Kidney epithelial cell (primary cell): ENCODE data around the gene RAC2. TPM values are rescaled to one million over a fixed set of nuclear protein-coding genes. Genes with fewer than 3 reads are reported as not detected.
A peak's percentile ranks its signal among the peaks of the same experiment; 100 is the strongest.

ENCODE experiments used
- DNase-seq: peaks from one replicate; pipeline ENCODE4 v3.0.0-alpha.2; 2010; ENCODE audit warnings: low read depth
- H3K27me3 ChIP-seq: 2 replicates; pipeline ENCODE4 v1.6.0; 2011; ENCODE audit warnings: low read length; ENCODE audit not compliant: control insufficient read depth, insufficient read depth
- H3K36me3 ChIP-seq: 2 replicates; pipeline ENCODE4 v1.5.1; 2011; ENCODE audit warnings: low read length; ENCODE audit not compliant: control insufficient read depth, insufficient read depth
- H3K4me3 ChIP-seq: 2 replicates; pipeline ENCODE4 v1.5.1; 2011; ENCODE audit warnings: low read depth, mild to moderate bottlenecking, control low read depth, low read length
- total RNA-seq: library from RNA; depleted of rRNA; stranded (reverse); fragments of >200 nt; gene quantifications from 2 replicates; pipeline ENCODE4 v1.2.3, GENCODE V29; 2015
- TF ChIP-seq, protein P1 (sequence below): IDR thresholded peaks from 2 replicates; pipeline ENCODE4 v1.5.1; 2011; ENCODE audit warnings: mild to moderate bottlenecking, moderate library complexity, low read length, control low read depth, inconsistent platforms; ENCODE audit not compliant: insufficient read depth, poor library complexity, severe bottlenecking

The RAC2 gene
- total RNA-seq, 1 donor from 2014 or later = 24.0 TPM

GRCh38 chr22:37284126-37284804 lies 40.2 kb upstream of the RAC2 start:
- no peaks in the 10 kb centered on the region for H3K36me3 ChIP-seq
- no peaks in the 10 kb centered on the region for H3K27me3 ChIP-seq
- TF ChIP-seq, protein P1, sequence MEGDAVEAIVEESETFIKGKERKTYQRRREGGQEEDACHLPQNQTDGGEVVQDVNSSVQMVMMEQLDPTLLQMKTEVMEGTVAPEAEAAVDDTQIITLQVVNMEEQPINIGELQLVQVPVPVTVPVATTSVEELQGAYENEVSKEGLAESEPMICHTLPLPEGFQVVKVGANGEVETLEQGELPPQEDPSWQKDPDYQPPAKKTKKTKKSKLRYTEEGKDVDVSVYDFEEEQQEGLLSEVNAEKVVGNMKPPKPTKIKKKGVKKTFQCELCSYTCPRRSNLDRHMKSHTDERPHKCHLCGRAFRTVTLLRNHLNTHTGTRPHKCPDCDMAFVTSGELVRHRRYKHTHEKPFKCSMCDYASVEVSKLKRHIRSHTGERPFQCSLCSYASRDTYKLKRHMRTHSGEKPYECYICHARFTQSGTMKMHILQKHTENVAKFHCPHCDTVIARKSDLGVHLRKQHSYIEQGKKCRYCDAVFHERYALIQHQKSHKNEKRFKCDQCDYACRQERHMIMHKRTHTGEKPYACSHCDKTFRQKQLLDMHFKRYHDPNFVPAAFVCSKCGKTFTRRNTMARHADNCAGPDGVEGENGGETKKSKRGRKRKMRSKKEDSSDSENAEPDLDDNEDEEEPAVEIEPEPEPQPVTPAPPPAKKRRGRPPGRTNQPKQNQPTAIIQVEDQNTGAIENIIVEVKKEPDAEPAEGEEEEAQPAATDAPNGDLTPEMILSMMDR = no peak
- no peak for DNase-seq
- H3K4me3 ChIP-seq = no peak overlapping the region

DNA sequence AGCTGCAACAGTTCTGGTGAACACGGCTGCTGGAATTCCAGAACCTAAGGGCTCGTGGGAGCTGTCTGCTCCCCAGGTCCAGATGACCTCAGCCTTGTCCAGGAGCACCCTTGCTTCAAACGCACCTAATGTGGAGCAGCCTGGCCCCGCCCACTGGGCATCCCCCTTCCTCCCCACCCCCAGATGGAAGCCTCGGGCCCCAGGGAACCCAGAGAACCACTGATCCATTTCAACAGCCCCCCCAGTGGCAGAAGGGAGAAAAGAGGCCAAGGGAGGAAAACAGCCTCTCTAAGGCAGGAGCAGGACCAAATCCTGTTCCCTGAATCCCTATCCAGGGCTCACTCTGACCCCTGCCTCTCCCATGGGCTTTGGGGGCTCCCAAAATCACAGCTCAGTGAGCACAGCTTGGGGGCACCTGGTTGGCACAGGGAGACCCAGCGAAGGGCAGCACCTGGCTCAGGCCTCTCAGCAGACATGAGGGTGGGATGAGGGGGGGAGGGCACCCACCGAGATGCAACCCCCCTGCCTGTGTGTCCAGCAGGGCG lies 39.4 kb upstream of the RAC2 start:
- H3K4me3 ChIP-seq = no peak overlapping the region
- TF ChIP-seq, protein P1 = peak; percentile 33
- H3K36me3 ChIP-seq = no peaks in the 10 kb centered on the region
- no peaks in the 10 kb centered on the region for H3K27me3 ChIP-seq
- DNase-seq = no peak

DNA sequence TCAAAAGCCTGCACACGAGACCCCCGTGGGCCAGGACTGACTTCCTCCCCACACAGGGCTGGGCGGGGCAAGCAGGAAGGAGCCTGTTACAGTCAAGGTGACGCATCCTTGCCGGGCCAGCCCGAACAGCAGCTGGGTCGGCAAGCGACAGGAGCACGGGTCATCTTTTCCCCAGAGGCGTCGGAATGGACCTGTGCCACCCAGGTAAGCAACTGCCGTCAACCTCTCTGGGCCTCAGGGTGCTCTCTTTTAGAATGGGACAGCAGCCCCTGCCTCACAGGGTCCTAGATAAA lies 38.3 kb upstream of the RAC2 start, which contains the start of gene CYTH4:
TSS of gene CYTH4 (plus strand) at position 124 of the 293 bp plus-strand sequence. CDS start at position 186, 62 bp downstream.
- DNase-seq = no peak
- Histone ChIP-seq H3K36me3 (no peaks in the 10 kb centered on the region), H3K4me3 (no peak within 1 kb of the TSS), H3K27me3 (no peaks in the 10 kb centered on the region)
- TF ChIP-seq, protein P1 = no peak

DNA sequence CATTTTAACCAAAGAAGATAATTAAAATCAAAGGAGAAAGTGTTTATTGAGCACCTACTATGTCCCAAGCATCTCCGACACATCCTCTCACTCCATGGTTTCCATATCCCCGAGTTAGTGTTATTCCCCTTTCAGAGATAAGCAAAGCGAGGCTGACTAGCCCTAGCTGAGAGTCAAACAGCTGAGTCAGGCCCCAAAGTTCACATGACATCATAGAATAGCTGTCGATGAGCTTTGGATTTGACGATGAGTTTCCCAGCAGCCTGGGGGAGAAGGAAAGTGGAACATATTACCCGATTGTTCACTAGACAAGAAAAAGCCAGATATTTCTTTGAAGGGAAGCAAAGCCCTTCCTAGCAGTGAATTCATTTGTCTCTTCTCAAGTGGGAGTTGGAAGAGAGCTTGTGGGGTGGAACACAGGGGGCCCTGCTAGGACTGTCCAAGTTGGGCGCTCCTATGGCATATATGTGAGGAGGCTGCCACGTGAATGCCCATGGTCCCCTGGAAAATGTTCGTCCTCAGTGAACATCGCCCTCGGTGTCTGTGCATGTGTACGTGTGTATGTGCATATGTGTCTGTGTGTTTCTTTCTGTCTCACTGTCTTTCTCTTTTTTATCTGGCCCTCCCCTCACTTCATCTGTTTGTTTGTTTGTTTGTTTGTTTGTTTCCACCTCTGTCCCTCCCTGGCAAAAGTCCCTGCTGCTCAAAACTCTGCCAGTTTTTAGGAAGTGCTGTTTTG lies 37.7 kb upstream of the RAC2 start:
- DNase-seq = no peak
- TF ChIP-seq, protein P1 = no peak

DNA sequence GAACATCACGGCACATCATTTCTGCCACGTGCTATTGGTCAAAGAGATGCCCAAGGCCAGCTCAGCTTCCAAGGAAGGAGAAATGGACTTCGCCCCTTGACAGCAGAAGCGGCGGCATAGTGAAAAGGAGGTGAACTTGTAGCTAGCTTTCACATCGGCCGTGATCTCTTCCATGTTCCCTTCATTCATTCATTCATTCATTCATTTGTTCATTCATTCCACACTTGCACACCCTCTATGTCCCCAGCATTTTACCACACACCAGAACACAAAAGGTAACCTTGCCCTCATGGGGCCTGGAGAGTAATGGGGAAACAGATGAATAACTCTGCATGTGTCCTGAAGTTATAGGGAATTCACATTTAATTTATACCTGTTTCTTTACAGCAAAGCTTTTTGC lies 37.1 kb upstream of the RAC2 start:
- H3K27me3 ChIP-seq = no peaks in the 10 kb centered on the region
- H3K36me3 ChIP-seq = no peaks in the 10 kb centered on the region
- no peak overlapping the region for H3K4me3 ChIP-seq
- DNase-seq = no peak
- TF ChIP-seq, protein P1 = no peak

More for the DNA sequence above, 37.7 kb upstream of the RAC2 start:
- no peak overlapping the region for H3K4me3 ChIP-seq
- no peaks in the 10 kb centered on the region for H3K27me3 ChIP-seq
- no peaks in the 10 kb centered on the region for H3K36me3 ChIP-seq
